Fibroblast of the aortic adventitia (primary cell): Measurements from ENCODE around the gene ACIN1. TPM values are rescaled to one million over a fixed set of nuclear protein-coding genes. Genes with fewer than 3 reads are reported as not detected.

Source experiments
- DNase-seq: peaks from one replicate; pipeline ENCODE4 v3.0.0-alpha.2; 2010; ENCODE audit warnings: low read depth
- H3K4me3 ChIP-seq: 2 replicates; pipeline ENCODE4 v1.5.1; 2011; ENCODE audit warnings: low read depth, mild to moderate bottlenecking, control low read depth, low read length, moderate library complexity
- total RNA-seq: library from RNA; depleted of rRNA; stranded (reverse); fragments of >200 nt; gene quantifications from 2 replicates; pipeline ENCODE4 v1.2.3, GENCODE V29; 2012; ENCODE audit warnings: low replicate concordance
- TF ChIP-seq, protein P1 (sequence below): IDR thresholded peaks from 2 replicates; pipeline ENCODE4 v1.5.1; 2011; ENCODE audit warnings: mild to moderate bottlenecking, low read length, control low read depth, inconsistent platforms; ENCODE audit not compliant: insufficient read depth

Gene ACIN1
- total RNA-seq, 1 donor: 97.0 TPM

DNA sequence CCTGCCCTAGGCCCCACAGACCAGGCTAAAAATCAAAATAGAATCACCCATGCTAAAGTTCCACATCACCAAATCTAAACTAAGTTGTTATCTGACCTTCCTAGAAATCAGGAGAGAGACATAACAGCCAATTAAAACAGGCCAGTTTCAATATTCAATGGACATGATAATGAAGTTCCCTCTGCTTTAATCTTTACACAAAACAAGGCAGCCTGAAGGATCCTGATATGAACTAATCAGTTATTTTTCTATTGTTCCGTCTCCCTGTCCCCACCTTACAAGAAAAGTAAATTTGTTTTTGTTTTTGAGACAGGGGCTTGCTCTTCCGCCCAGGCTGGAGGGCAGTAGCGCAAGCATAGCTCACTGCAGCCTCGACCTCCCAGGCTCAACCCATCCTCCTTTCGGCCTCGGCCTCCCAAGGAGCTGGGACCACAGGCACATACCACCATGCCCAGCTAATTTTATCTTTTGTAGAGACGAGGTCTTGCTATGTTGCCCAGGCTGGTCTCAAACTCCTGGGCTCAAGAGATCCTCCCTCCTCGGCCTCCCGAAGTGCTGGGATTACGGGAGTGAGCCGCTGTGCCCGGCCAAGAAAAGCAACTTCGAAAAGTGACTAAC is 29.5 kb upstream of the ACIN1 start:
- DNase-seq: no peak
- TF ChIP-seq, protein P1, sequence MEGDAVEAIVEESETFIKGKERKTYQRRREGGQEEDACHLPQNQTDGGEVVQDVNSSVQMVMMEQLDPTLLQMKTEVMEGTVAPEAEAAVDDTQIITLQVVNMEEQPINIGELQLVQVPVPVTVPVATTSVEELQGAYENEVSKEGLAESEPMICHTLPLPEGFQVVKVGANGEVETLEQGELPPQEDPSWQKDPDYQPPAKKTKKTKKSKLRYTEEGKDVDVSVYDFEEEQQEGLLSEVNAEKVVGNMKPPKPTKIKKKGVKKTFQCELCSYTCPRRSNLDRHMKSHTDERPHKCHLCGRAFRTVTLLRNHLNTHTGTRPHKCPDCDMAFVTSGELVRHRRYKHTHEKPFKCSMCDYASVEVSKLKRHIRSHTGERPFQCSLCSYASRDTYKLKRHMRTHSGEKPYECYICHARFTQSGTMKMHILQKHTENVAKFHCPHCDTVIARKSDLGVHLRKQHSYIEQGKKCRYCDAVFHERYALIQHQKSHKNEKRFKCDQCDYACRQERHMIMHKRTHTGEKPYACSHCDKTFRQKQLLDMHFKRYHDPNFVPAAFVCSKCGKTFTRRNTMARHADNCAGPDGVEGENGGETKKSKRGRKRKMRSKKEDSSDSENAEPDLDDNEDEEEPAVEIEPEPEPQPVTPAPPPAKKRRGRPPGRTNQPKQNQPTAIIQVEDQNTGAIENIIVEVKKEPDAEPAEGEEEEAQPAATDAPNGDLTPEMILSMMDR: no peak
- H3K4me3 ChIP-seq: no peak overlapping the region

GRCh38 chr14:23123419-23123818 is 28.5 kb upstream of the ACIN1 start:
- DNase-seq: no peak
- H3K4me3 ChIP-seq: no peak overlapping the region
- TF ChIP-seq, protein P1: no peak

- H3K4me3 ChIP-seq: no peak overlapping the region
- DNase-seq: no peak
- TF ChIP-seq, protein P1: no peak
Measured at GRCh38 chr14:23122086-23122485, 27.1 kb upstream of the ACIN1 start.

DNA sequence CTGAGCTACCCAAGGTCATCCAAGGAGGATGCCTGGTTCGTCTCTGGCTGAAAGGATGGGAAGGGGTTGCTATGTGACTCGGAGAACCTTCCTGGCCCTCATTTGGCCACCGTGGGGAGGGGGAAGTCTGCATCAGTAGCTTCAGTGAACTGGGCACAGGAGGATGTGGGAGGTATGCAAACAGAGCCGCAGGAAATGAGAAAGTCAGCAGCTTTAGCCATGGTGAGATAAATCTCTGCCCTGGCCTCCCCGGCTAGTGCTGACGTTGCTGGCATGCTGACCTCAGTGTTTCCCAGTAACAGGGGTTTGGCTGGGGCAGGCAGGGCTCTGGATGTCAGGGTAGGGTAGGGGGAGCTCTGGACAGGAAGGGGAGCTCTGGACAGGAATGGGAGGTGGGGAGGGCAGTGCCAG is 26.4 kb upstream of the ACIN1 start:
- DNase-seq: peak; percentile 84
- TF ChIP-seq, protein P1: no peak
- H3K4me3 ChIP-seq: no peak overlapping the region

DNA sequence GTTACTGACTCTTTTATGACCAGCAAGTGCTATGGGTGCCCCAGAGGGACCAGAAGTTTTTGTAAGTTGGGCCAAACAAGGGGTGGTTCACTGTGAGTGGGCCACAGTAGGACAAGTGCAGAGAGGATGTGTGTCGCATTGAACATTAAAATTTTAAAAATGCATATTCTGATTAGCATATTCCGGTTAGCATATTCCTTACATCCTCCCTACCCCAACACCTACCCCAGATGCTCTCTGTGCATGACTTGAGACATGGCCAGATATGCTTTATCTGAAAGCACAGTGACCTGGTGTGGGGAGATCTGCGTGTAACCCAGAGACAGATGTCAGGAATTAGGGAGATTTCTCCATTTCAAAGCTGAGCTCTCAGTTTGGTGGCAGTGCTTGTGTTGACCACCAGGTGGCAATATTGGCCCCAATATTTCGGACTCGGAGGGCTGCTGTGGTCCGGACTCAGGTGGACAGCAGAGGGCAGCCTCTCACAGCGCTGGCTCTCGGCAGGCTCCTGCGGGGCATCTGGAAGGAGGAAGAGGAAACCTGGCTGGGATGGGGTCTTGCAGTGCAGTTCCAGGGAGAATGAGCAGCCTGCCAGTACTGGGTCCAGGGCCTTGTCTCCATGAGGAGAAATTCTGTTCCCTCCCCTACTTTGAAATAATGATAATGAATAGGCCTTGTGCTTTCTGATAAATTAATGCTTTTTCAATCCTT is 25.8 kb upstream of the ACIN1 start:
- TF ChIP-seq, protein P1: peak; percentile 99
- peak; percentile 88 for DNase-seq

GRCh38 chr14:23119363-23120327 is 24.7 kb upstream of the ACIN1 start:
- no peak for DNase-seq
- TF ChIP-seq, protein P1: no peak
- no peak overlapping the region for H3K4me3 ChIP-seq

More for the DNA sequence above, 25.8 kb upstream of the ACIN1 start:
- H3K4me3 ChIP-seq: no peak overlapping the region
